Pulmonary artery endothelial cell (primary cell): ENCODE data around the gene XPC. TPM values are rescaled to one million over a fixed set of nuclear protein-coding genes. Genes with fewer than 3 reads are reported as not detected.

Source experiments
- DNase-seq: peaks from one replicate; pipeline ENCODE4 v3.0.0-alpha.2; 2011; ENCODE audit warnings: low read depth, low spot score
- total RNA-seq: library from RNA; depleted of rRNA; stranded (reverse); fragments of >200 nt; gene quantifications from 2 replicates; pipeline ENCODE4 v1.2.3, GENCODE V29; 2014

XPC gene
- total RNA-seq, 1 donor from 2014 or later: 45.8 TPM

DNA sequence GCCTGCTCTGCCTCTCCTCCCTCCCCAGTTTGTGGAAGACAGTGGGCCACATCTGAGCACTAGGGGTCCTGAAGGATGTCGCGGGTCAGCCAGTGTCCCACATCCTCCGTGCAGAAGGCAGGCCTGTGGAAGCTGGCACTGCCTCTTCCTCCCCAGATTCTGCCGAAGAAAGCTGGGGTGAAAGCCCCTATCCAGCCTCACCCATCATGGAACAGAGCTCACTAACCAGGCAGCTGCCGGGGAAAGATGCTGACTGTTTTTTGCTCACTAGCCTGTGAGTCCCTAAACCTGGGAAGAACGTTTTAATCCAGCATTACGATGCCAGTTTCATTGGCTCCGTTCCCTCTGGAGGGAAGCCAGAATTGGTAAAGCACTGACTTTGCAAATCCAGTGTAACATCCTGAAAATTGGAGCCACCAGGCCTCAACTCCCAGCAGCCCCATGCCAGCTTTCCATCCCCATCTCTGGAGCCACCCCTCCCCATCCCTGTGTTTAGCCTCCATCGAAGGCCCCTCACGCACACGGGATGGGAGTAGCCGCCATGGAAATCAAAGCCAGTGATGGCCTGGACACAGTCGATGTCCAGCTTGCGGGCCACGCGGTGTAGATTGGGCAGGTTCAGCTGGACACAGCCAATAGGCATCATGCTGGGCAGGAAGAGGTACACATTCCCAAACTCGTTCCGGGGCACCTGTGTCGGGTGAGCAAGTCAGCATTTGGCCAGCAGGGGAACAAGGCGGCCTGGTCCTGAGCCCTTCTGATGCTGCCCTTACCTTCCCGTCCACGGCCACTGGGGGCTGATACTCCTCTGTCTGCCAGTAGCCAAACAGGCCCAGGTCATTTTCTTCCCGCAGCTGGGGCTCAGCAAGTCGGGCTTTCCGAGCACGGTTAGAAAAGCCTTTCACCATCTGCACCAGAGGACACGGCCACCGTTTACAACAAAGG lies 30.1 kb downstream of the XPC start:
- DNase-seq: no peak

DNA sequence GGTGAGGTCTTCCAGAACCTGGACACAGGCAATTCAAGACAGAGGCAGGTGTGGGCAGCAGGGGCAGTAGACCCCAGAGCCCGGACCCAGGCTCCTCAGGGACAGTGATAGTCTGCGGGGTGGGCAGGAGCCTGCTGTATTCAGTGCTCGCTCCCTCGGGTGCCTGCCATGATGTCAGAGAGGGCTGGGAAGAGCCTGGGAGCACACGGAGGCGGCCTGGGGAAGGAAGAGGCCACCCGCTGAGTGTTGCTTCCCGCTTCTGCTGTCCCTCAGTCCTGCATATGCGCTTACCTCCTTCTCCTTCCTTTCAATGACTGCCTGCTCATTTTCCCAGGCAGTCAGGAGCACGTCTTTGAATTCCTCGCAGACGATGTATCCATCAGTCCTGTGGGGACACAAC lies 30.8 kb downstream of the XPC start:
- no peak for DNase-seq

DNA sequence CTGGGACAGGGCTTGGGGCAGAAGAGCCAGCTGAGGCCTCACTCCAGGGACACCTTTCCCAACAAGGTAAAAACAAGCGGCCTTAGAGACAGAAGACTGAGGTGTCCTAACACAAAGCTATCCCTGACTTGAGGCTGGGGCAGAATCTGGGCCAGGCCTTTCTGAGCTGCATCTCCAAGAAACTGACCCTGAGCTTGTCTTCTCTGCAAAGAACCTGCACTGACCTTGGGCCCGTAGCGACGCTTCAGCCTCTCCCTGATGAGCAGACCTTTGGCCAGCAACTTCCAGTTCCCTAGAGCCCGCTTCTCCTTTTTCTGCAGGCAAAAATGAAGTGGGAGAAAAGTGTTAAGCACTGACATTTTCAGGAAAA lies 31.4 kb downstream of the XPC start:
- DNase-seq: no peak

DNA sequence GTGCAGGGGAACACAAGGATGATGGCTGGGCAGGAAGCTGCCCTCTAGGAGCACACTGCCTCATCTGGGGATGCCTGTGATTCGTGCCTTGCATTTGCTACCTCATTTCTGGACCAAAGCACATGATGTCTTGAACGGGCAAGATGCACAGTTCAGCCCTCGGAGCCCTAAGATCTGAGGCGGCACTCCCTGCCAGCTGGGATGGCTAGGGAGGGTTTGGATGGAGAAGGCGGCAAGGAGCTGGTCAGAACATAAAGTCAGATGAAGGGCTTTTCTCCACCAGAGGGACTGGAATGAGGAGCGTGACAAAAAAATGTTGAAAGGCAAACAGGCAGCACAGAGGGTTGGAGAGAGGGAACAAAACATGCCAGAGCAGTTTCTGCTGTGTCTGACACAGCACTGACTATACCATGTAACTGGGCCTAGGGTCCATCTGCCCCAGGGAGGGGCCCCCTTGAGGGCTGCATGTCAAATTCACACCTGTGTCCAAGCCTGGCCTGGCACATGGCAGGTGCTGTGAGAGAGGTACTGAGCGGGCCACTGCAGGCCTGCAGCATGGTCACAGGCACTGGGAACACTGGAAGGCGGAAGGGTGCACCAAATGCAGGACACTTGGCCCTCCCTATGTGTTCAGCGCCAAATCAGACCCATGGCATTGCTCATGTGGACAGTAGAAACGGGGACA lies 31.9 kb downstream of the XPC start:
- DNase-seq: no peak

DNA sequence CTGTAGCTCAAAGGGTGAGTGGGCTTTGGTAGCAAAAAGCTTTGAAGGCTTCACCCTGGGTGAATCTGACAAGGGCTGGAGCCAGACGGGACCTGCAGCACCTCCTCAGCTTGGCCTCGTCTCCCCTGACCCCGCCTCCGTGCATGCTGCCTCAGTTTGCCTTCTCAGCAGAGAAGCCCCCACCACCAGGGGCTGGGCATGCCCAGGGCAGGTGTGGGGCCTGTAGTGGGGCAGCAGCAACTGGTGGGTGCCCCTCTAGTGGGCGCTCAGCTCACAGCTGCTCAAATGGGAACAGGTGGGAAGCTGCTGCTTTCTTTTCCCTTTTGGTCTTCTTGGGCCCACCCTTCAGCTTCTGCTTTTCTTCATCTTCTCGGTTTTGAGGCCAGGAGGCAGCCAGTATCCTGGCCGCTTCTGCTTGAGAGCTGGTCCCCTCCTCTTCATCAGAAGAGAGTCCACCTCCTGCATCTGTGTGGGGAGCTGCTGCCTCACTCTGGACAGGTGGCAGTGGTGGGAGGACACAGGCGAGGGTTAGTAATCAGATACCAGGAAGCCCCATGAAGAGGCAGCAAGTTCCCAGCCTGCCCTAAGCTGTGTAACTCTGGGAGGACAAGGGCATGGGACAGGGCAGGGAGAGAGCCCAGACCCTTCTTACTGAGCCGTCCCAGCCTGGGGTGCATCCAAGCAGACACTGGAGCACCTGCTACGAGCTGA lies 32.6 kb downstream of the XPC start:
- no peak for DNase-seq

DNA sequence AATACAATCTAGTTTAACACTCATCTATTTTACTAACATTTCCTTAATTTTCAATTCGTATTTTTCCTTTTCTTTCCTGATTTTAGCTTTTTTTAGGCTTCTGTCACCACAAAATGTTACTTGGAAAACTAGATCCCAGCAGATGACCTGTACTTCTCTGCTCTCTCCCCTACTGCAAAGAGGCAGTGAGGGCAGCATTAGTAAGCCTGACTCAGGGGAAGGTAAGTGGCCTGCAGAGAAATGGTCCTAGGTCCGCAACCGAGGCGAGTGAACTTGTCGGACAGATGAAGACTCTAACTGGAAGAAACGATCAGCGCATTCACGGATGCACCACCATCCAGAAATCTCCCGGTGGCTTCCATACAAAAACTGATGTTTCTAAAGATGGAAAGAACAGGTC lies 33.2 kb downstream of the XPC start:
- no peak for DNase-seq

DNA sequence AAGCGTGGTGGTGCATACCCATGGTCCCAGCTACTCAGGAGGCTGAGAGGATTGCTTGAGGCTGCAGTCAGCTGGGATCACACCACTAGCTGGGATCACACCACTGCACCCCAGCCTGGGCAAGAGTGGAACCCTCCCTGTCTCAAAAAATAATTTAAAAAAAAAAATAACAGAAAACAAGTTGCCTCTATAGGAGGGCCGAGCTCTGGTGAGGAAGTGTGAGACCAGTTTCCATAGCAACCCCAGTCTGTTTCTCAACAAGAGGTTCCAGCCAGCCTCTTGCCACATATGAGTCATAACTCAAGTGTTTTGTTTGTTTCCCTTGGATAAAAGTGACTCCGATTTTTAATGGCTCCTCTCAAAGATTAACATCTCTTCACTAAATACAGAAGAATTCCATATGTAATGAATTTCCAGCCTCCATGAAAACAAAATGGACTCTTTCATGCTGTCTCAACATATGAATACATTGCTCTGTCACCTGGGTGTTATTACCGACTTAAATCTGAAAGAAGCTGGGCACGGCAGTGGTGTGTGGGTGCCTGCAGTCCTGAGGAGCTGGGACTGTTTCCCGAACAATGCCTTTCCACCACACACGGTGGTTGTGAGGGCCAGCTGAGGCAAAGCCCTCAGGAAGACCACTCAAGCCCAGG lies 33.9 kb downstream of the XPC start:
- DNase-seq: peak; percentile 99

DNA sequence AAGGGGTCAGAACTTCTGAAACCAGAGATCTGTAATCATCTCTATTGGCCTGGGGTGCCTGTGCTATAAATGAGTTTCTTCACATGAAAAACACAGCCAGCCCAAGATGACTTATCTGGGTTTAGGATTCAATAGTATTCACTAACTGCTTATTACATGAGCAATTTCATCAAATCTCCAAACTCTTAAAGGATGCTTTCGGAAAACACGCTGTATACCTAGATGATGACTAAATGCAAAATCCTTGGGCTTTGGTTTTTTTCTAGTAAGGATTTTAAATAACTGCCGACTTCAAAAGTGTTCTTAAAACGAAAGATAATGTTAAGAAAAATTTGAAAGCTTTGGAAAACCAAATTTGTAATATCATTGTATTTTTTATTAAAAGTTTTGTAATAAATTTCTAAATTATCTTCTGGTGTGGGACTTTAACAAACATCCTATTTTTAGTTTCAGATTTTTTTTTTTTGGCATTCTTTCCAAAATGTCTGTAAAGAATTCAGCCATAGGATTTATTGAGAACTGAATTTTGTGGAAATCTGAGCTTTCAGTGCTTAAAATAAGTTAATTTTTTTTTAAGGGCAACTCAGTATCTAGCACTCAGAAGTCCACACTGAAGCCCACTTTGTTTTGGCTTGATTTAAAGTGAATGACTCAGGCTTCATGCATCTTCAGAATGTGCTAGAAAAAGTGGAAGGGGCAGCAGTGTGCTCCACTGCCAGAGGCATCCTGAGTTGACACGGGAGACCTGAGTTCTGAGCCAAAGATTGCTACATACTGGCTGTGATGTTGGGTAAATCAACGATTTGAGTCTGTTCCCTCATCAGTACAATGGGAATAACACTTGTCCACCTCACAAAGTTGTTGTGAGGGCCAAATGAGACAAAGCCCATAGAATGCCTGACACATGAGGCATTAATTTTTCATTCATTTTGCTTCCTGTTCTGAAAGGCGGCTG lies 34.9 kb downstream of the XPC start:
- DNase-seq: peak; percentile 87

DNA sequence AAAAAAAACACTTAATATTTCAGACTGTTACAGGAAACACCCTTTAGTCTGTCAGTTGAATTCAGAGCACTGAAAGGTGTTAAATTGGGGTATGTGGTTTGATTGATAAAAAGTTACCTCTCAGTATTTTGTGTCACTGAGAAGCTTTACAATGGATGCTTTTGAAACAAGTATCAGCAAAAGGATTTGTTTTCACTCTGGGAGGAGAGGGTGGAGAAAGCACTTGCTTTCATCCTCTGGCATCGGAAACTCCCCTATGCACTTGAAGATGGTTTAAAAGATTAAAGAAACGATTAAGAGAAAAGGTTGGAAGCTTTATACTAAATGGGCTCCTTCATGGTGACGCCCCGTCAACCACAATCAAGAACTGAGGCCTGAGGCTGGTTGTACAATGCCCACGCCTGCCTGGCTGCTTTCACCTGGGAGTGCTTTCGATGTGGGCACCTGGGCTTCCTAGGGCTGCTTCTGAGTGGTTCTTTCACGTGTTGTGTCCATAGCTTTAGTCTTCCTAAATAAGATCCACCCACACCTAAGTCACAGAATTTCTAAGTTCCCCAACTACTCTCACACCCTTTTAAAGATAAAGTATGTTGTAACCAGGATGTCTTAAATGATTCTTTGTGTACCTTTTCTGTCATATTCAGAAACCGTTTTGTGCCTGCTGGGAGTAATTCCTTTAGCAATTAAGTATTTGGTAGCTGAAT lies 35.7 kb downstream of the XPC start:
- no peak for DNase-seq

DNA sequence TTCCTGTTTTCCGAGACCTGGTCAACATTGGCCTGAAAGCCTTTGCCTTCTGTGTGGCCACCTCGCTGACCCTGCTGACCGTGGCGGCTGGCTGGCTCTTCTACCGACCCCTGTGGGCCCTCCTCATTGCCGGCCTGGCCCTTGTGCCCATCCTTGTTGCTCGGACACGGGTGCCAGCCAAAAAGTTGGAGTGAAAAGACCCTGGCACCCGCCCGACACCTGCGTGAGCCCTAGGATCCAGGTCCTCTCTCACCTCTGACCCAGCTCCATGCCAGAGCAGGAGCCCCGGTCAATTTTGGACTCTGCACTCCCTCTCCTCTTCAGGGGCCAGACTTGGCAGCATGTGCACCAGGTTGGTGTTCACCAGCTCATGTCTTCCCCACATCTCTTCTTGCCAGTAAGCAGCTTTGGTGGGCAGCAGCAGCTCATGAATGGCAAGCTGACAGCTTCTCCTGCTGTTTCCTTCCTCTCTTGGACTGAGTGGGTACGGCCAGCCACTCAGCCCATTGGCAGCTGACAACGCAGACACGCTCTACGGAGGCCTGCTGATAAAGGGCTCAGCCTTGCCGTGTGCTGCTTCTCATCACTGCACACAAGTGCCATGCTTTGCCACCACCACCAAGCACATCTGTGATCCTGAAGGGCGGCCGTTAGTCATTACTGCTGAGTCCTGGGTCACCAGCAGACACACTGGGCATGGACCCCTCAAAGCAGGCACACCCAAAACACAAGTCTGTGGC lies 36.6 kb downstream of the XPC start:
- no peak for DNase-seq

DNA sequence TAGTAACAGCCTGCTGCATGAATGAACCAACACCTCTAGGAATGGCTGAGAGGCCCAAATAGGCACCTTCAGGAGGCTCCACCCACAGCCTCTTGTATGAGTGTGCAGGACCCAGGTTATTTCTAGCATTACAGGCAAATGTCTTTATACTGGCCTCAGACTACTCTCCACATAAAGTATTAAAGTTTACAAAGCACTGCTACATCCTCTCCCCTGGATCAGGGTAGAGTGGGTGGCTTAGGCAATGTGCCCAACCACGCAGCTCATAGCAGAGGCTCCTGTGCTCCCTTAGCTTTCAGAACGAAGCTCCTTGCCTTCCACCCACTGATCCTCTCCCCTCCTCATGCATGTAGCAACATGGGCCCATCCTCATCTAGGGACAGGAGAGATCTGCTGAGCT lies 37.3 kb downstream of the XPC start:
- DNase-seq: no peak

DNA sequence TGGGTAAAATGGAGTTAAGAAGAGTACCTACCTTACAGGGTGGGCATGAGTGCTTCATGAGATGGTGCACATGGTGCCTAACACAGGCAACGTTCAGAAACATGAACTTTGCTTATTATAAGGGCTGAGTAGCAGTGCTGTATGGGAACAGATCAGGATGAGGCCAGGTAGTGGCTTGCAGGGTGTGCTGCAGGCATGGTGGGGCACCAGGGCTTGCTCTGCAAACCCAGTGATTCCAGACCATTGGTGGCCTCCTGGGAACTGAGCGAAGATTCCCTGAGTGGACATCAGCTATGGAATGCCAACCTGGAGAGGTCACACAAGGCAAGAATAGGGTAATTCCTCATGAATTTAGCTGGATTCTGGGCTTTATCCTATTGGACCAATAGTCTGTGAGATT lies 37.7 kb downstream of the XPC start:
- no peak for DNase-seq

DNA sequence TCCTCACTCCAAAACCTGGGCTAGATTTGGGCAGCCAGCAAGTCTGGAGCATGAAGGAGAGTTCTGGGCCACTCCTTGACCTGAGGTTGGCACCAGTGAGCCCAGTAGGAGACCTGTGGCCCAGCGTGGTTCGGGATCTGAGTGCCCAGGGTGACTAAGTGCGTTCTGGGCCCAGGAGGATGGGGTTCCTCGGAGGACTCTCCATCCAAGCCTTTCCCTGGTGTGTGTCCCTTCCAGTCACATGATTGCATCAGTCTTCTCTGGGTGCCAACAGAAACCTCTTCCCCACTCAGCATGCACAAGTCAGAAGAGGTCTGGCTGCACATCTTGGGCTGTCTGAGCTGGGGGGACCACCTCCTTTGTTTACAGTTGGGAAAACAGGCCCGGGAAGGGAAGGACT lies 38.6 kb downstream of the XPC start:
- DNase-seq: no peak

DNA sequence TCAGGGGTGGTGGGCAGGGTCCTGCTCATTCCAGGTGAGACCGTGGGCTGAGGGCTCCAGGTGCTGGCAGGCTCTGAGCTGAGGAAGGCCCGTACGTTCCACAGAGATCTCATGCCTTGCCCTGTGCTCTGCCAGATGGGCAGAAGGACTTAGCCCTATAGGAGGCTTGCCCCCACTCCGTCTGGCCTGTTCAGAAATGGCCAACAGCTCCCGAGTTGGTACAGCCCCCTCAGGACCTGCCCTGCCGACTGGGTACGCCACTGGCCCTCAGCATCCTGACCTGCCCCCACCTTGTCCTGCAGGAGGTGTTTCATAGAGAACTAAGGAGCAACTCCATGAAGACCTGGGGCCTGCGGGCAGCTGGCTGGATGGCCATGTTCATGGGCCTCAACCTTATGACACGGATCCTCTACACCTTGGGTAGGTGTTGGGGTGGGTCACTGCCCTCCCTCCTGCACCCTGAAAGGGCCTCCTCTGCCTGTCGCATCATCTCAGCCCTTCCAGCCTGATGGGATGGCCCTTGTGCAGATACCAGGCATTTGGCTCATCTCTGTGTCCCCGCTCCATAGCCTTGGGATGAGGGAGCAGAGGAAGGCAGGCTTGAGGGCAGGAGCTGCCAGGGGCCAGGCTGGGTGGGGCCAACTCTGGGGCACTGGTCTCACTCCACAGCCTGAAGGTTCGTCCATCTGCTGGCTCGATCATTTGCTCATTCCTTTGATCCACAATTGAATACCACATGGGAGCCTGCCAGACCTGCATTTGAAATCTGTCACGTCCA lies 39.3 kb downstream of the XPC start:
- DNase-seq: no peak

DNA sequence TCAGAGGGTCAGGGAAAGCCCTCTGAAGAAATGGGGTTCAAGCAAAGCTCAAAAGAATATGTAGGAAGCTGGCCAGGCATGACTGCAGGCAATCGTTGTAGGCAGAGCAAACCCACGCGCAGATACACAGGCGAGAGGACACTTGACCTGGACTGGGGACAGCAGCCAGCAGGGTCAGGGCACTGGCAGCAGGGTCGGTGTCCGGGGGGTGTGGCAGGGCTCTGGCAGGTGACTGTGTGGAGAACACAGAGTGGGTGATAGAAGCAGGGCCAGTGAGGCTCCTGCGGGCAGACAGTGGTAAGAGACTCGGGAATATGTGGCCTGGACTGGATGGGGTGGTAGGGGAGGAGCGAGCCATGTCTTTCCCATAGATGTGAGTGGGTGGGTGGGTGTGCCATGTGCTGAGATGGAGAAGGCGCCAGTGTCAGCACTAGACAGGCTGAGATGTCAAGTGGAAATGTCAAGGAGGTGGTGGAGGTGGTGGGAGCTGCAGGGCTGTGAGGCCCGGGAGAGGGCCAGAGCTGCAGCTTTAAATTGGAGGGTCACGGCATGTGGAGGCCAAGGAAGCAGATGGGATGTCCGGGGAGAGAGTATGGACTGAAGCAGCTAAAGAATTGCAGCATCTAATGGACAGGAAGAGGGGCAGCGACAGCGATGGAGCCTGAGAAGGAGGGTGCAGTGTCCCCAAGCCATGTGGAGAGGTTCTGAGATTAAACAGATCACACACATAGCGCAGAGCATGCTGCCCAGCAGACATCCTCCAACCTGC lies 40.1 kb downstream of the XPC start:
- no peak for DNase-seq

DNA sequence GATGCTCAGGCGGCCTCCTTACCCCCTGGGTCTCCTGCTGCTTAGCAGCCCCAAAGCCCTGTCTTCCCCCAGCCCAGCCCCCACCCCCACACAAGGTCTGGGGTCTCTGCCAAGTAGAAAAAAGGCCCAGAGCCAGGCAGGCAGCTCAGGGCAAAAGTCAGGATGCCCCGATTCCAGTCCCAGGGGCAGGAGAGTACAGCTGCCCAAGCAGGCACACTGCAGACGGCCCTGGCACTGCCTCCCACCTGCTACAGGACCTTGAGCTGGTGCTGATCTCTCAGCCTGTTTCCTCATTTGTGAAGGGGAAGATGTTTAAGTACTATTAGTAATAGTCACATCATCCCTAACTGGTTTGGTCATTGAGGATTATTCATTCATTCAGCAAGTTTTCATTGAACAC lies 41.0 kb downstream of the XPC start:
- DNase-seq: no peak

DNA sequence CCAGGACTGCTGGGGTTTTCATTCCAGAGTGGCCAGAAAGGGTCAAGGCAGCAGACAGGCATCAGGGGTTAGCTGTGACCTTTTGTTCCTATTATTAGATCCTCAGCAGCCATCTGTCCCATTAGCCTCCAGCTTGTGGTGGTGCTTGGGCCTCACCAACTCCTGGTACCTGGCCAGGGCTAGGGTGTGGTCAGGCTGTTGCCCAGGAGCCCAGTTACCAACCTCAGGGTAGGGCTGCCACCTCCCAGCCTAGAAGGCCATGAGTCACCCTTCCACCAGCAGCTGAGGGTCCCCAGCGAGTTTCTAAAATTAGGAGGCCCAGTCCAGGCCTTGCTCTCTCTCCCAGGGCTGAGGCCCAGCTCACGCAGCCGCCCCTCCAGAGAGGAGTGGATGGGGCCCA lies 41.4 kb downstream of the XPC start:
- DNase-seq: no peak

DNA sequence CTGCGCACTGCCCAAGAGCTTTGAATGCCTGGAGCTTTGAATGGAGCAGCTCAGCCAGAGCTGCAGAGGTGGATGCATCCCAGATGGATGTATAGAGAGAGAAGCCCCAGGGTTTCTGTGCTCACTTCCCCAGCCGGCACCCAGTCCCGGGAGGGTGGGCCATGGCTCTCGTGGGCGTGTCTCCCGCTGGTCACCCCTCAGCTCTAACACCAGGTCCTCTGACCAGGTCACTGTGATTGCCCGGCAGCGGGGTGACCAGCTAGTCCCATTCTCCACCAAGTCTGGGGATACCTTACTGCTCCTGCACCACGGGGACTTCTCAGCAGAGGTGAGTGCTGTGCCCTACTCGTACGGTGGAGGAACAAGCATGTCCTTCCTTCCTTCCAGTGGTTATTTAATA lies 42.8 kb downstream of the XPC start:
- DNase-seq: no peak
